22Rv1 (cell line): ENCODE measurements around the gene DYRK1A.

ENCODE experiments used
- H3K27ac ChIP-seq: fragments of 450-650 bp; 2 replicates; pipeline ENCODE4 v1.5.1; 2017
- ZFX ChIP-seq: fragments of 450-650 bp; IDR thresholded peaks from 2 replicates; pipeline ENCODE4 v1.6.1; 2017; ENCODE audit warnings: antibody characterized with exemption, borderline replicate concordance
- TF ChIP-seq, protein P1 (sequence below): fragments of 450-650 bp; IDR thresholded peaks from 2 replicates; pipeline ENCODE4 v1.5.1; 2017; ENCODE audit warnings: mild to moderate bottlenecking

Gene DYRK1A

DNA sequence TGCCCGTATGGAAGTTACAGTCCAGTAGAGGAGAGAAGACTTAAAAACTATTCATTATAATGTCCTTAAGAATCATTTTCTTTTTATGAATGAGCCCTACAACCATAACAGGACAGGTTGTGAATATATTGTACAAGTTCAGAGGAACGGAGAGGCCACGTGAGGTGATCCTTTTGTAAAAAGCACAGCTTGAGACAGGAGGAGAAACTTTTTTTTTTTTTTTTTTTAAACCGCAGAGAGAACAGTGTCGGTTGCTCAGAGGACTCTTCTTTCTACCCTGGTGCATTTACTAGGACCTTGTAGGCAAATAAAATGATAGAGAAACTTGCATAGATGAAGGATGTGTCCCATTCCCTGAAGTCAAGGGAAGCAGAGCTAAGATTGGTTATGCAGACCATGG lies 32.1 kb downstream of the DYRK1A start:
- TF ChIP-seq, protein P1, sequence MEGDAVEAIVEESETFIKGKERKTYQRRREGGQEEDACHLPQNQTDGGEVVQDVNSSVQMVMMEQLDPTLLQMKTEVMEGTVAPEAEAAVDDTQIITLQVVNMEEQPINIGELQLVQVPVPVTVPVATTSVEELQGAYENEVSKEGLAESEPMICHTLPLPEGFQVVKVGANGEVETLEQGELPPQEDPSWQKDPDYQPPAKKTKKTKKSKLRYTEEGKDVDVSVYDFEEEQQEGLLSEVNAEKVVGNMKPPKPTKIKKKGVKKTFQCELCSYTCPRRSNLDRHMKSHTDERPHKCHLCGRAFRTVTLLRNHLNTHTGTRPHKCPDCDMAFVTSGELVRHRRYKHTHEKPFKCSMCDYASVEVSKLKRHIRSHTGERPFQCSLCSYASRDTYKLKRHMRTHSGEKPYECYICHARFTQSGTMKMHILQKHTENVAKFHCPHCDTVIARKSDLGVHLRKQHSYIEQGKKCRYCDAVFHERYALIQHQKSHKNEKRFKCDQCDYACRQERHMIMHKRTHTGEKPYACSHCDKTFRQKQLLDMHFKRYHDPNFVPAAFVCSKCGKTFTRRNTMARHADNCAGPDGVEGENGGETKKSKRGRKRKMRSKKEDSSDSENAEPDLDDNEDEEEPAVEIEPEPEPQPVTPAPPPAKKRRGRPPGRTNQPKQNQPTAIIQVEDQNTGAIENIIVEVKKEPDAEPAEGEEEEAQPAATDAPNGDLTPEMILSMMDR = no peak
- TF ChIP-seq ZFX = no peak
- H3K27ac ChIP-seq = no peak overlapping the region

DNA sequence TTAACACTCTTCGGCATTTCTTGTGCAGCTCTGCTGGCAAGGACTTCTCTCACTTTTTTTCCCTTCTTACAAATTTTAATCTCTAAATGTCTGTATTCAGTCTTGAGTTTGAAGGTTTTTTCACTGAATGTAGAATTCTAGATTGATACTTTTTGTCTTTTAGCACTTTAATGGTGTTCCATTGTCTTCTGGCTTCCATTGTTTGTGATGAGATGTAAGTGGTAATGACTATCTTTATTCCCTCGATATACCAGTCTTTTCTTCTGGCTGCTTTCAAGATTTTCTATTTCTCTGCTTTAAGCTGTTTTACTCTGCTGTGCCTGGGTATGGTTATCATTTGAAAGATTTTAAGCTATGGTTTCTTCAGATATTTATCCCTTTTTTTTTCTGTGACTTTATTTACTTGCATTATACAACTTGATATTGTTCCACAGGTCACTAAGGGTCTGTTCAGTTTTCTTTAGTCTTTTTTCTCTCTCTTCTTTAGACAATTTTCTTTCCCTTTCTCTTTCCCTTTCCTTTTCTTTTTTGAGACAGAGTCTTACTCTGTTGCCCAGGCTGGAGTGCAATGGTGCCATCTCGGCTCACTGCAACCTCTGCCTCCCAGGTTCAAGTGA lies 35.8 kb downstream of the DYRK1A start:
- TF ChIP-seq, protein P1 = no peak
- no peak for TF ChIP-seq ZFX
- no peak overlapping the region for H3K27ac ChIP-seq

DNA sequence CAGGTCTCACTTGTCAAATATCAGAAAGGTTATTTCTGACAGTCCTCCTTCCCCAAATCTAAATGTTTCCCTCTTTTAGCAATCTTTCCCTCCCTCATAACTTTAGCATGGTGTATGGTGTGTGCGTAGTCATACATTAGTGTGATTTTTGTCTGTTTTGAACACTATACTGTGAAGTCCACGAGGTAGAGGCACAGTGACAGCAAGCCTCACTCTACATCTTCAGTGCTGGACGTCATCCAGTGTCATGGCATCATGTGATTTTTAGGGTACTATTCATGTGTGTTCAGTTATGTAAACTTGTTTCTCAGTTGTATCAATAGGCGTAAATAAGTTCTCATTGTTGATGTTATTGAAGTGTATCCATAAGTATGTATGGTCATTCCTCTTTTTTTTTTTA lies 39.1 kb downstream of the DYRK1A start:
- TF ChIP-seq, protein P1 = no peak
- no peak for TF ChIP-seq ZFX
- no peak overlapping the region for H3K27ac ChIP-seq

DNA sequence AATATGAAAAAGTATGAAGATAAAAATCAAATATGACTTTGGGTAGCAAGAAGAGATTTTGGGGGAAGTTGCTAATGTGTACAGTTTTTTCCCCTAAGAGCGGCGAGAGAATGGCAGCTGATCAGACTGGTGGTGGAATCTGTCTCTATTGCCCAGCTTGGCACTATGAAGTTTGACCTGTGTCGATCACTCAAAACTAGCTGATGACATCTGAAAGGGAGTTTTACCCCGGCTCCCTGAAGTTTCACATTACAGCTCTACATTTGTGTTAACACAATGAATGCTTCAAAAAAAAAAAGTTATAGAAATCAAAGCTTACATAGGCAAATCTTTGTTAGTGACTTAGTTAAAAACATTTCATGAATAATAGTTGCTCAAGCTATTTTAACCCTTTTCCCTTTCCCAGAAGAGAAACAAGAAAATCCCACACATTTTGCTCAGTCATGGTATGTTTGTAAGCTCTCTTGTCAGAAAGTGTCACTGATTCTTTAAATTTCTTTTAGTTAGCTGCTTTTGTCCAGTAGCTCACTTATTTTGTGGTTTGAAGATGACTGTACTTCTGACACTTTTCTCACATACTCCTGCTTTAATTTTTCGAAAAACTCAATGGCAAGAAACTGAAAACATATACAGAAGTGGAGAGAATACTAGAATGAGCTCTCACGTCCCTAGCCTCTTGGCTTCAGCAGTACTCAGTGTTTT lies 41.3 kb downstream of the DYRK1A start:
- no peak overlapping the region for H3K27ac ChIP-seq
- no peak for TF ChIP-seq ZFX
- TF ChIP-seq, protein P1 = no peak

DNA sequence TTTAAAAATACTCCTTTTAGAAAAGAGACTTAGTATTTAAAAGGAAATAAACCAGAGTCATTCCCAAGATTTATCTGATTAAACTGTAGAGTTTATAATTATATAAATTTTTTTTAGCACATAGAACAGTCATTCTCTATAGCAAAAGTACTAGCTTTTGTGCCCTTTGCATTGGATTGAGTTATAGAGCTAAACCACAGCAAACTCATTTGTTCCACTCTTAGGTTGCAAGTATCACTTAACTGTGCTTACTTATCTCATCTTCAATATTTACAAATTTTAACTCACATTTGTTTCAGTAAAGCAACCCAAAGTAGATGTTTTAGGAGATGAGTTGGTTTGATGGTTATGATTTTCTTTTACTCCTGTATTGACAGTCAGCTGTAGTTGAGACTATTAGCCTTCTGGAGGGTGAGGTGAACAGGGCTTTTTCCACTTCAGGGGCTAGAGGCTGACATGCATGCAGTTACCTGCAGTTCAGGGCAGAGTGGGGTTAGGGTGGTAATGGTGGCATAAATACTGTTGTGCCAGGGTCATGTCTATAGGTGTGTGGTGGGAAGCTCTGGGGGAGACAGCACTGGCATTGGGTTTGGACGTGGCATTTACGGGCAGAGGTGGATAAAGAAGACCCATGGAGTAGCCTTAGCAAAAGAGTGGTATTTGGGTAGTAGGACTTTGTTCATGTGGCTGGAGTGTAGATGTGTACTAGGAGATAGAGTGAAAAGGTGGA lies 42.1 kb downstream of the DYRK1A start:
- H3K27ac ChIP-seq = no peak overlapping the region
- TF ChIP-seq, protein P1 = no peak
- no peak for TF ChIP-seq ZFX

DNA sequence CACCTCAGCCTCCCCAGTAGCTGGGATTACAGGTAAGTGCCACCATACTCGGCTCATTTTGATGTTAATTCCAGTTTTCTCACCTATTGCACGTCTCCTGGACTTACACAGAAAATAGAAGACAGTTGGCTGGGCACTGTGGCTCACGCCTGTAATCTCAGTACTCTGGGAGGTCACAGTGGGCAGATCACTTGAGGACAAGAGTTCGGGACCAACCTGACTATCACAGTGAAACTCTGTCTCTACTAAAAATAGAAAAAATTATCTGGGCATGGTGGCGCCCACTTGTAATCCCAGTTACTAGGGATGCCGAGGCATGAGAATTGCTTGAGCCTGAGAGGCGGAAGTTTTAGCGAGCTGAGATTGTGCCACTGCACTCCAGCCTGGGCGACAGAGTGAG lies 44.1 kb downstream of the DYRK1A start:
- no peak overlapping the region for H3K27ac ChIP-seq
- TF ChIP-seq ZFX = no peak
- TF ChIP-seq, protein P1 = no peak
